GM21381 (cell line): ENCODE results near the gene ATG4B.

Source experiments
- ATAC-seq: cut with Tn5 transposase; IDR thresholded peaks from one replicate; pipeline ENCODE4 v1.9.1; 2021; ENCODE audit warnings: mild to moderate bottlenecking, moderate library complexity; ENCODE audit not compliant: unreplicated experiment

Gene ATG4B

DNA sequence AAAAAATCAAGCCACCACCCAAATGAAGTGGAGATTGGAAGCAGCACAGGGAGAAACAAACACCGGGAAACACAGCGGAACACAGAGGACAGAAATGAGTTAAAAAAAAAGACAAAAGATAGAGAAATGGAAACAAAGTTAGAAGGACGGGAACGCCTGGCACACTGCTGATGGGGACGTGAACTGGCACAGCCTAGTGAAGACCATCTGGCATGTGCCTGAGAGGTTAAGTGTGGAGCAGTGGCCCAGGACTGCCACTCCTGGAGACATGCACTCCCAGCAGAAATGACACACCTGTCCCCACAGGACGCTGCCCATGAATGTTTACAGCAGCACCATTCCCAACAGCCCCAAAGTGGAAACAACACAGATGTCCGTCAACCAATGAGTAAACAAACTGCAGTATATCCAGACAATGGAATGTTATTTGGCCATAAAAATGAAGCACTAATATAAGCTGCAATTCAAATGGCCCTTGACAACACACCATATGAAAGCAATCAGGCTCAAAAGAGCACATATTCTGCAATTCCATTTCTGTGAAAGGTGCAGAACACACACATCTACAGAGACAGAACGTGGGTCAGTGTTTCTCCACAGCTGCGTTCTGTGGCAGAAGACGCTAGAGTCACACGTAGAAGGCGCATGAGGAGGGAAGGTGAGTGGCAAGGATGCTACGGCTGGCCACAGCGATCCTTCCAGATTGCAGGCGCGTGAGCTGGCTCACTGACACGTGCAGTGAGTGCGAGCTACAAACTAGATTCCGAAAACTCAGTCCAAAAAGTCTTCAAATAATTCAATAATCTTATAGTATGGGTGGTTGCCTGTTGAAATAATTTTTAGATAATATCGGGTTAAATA lies 25.1 kb upstream of the ATG4B start:
- no peak for ATAC-seq

DNA sequence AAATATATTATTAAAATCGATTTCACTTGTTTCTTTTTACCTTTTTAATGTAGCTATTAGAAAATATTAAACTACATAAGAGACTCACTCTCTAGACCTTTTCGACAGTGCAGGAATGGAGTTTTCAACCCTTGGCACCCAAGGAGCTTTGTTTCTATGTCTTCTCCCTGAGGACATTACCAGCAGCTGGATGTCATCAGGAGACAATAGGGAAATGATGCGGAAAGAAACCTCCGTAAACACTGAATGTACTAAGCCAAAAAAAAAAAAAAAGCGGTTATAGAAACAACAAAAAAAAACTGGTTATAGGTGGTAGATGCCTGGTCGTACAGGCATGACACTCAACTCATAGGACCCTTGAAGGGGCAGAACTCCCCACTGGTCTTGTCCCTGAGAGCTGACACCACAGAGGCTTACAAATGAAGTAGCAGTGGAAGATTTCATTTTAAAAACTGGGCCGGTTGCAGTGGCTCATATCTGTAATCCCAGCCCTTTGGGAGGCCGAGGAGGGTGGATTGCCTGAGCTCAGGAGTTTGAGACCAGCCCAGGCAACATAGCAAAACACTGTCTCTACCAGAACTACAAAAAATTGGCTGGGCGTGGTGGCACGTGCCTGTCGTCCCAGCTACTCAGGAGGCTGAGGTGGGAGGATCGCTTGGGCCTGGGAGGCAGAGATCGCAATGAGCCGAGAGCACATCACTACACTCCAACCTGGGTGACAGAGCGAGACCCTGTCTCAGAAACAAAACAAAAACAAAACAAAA lies 24.3 kb upstream of the ATG4B start:
- no peak for ATAC-seq

DNA sequence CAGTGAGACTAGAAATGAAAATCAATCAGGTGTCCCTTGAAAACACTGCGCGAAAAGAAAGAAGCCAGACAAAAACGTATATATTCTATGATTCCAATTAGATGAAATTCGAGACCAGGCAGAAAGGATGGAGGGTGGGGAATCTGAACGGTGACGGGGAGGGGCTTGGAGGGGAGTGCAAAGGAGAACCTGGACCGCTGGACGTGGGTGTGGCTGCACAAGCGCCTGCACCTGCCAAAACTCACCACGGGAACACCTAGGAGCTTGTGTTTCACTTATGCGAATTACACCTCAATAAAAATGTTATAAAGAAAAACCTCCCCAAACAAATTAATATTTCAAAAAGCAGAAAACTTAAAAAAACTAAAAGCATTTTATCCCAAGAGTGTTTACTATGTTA lies 22.5 kb upstream of the ATG4B start:
- ATAC-seq: no peak

DNA sequence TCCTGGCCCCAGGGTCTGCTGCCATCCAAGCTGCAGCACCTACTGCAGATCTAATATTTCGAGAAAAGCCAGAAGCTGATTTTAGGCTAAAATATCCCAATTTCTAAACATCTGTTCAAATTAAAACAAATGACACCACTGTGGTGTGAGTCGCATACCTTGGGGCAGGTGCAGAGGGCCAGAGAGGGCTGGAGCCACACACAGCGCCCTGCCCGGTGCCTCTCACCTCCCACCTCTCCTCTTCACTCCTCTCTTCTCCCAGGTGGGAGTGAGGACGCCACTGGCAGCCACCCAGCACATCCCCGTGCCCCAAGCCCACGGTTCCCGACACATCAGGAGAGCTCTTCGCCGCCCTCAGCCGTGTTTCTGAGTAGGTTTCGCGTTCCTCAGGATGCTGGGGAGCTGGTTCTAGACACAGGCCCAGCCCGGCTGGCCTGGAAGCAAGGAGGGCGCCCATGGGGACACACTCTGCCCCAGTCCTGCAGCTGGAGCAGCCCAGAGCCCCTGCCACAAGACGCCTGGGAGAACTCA lies 21.9 kb upstream of the ATG4B start:
- ATAC-seq: no peak

DNA sequence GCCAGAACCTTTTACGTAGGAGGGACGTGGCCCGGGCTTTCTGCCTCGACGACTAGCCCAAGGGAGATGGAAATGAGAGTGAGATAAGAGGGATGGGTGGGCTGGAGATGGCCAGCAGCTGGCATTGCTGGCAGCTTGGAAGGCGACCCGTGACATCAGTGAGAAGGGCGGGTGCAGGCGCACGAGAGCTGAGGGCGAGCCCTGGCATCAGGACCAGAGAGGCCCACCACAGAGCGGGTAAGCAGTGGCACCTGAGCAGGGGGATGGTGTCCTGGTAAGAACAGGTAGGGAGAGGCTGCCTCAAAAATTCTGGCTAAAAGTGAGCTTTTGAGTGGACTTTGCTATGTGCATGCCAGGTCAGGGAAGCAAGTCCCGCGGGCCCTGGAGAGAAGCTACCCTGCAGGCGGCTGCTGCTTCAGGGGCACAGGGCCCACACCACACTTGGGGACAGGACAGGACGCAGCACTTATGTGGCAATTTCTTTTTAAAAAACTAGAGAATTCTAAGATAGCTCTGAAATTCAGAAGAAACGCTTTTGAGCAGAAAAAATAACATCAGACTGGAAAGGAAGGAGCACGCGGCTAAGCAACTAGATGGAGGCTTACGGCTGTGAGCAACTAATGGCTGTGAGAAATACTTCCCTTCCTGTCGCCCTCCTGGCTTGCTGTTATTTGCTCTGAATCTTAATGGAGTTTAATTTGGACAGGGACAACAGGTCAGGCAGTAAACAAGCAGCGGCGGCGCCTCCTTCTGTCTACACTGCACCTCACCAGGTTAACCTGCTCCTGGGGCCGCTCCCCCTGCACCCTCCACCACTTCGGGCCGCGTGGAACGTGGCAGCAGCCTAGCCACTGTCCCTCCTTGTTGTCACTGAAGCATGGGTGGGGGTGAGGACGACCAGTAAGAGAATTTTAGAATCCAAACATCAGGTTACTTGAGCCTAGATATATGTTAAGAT lies 21.0 kb upstream of the ATG4B start:
- ATAC-seq: no peak

DNA sequence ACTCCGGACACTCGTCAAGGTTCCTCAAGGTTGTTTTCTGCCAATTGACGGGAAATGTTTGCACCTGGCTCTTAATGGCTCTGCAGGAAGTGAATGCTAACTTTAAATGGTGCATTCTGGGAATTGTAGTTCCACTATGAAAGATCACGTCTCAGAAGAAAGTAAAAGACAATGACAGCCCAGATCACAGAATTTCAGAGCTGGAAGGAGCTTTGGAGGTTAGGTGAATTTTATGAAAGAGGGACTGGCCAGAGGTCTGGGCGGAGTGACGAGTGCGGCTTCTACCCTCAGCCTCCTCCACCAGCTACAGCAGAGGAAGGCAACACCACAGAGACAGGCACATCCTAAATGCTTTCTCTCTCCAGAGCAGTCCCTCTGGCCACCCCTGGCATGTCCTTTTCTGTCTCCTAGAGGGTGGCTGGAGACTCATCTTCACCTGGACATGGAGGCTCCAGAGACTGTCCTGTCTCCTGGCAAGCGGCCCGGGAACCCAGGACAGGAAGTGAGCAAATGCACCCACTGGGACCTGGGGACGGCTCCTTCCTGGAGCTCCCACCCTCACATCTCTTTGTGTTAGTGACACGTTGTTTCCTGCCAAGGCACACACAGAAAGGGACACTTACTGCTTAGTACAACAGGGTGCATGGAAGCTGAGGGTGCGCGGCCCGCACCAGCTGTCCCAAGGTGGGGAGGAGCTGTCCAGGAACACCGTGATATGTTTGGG lies 19.9 kb upstream of the ATG4B start:
- ATAC-seq: no peak

DNA sequence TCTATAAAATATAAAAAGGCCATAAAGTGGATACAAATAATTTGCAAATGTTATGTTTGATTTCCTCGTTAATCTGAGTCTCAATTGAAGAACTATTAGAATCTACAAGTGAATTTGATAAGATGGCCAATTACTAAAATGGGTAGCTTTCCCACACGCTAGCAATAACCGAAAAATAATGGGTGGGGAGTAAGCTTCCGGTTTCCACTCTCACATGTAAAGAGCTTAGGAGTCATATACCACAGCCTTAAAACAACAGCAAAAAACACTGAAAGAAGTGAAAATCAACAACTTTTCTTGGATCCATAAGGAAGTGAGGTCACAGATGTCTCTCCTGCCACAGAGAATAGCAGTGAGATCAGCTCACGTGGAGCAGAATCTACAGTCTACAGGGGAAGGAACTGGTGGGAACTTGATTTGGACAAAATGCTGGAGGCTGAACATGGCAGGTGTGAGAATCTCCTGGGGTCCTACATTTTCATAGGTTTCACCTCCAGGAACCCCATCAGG lies 19.1 kb upstream of the ATG4B start:
- ATAC-seq: no peak

DNA sequence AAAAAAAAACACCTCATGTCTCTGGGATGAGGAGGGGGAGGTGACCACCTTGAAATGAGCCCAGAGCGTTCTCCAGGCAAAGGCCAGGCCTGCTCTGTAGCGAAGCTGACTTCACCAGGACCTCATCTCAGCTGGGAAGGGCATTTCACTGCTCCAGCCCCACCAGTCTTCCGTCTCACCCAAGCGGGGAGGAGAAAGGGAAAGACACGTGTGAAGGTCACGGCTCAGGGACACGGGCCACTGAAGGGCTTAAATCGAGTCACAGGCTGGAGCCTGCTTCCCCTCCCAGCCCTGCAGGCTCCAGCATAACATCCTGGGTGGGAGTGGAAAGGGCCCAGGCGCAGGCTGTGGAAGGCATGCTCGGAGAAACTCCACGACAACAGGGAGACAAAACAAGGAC lies 18.7 kb upstream of the ATG4B start:
- ATAC-seq: no peak

DNA sequence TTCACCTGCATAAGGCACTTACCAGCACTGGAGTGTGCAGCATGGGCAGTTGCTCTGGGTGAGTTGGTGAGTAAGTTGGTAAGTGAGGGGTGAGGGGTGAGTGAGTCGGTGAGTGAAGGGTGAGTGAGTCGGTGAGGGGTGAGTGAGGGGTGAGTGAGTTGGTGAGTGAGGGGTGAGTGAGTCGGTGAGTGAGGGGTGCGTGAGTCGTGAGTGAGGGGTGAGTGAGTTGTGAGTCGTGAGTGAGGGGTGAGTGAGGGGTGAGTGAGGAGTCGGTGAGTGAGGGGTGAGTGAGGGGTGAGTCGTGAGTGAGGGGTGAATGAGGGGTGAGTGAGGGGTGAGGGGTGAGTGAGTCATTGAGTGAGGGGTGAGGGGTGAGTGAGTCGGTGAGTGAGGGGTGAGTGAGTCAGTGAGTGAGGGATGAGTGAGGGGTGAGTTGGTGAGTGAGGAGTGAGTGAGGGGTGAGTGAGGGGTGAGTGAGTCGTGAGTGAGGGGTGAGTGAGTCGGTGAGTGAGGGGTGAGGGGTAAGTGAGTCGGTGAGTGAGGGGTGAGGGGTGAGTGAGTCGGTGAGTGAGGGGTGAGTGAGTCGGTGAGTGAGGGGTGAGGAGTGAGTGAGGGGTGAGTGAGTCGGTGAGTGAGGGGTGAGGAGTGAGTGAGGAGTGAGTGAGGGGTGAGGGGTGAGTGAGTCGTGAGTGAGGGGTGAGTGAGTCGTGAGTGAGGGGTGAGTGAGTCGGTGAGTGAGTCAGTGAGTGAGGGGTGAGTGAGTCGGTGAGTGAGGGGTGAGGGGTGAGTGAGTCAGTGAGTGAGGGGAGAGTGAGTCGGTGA lies 17.7 kb upstream of the ATG4B start:
- ATAC-seq: no peak

DNA sequence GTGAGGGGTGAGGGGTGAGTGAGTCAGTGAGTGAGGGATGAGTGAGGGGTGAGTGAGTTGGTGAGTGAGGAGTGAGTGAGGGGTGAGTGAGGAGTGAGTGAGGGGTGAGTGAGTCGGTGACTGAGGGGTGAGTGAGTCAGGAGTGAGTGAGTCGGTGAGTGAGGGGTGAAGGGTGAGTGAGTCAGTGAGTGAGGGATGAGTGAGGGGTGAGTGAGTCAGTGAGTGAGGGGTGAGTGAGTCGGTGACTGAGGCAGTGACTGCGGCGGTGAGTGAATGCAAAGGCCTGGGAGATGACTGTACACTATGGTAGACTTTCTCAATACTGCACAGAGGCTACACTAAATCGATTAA lies 17.1 kb upstream of the ATG4B start:
- ATAC-seq: no peak

DNA sequence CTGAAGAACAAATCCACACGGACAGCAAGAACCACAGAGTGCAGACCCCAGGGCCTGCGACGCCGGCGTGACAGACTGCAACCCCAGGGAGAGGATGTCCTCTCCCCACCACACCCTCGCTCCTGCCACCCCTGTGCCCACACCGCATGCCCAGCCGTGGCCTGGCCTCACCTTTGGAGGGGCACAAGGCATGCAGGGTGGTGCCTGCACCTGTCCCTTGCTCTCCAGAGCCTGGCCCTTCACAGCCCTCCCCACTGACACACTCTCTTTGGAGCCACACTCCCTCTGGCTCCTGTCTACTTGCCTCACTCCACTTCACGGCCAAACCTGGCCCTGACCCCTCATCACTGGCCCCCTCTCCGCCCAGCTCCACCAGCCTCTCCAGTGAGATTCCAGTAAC lies 9.8 kb upstream of the ATG4B start:
- no peak for ATAC-seq

DNA sequence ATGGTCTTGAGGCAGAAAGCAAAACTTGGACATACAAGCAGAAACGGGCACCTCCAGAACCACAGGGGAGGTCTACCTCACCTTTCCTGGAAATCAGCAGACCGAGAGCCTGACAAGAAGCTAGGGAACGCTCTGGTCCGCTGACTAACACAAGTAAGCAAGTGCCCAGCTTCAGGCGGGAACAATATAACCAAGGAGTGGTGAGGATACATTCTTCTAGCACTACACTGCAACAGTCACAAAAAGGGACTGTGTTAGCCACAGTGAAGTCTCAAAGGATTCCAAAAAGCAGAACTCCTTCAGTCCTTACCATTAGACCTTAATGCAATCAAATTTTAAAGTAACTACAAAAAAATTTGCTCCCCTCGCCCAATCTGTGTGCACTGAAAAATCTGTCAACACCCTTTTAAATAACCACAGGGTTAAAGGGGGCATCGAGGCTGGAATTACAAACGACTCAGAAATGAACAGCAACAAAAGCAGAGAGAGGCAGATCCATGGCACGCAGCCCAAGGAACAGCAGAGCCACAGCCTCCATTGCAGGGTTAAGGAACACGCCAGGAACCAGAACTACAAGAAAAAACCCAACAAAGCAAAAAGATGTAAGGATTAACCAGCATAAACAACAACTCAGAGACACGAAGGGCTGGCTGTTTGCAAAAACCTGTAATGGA lies 7.6 kb upstream of the ATG4B start:
- ATAC-seq: no peak

DNA sequence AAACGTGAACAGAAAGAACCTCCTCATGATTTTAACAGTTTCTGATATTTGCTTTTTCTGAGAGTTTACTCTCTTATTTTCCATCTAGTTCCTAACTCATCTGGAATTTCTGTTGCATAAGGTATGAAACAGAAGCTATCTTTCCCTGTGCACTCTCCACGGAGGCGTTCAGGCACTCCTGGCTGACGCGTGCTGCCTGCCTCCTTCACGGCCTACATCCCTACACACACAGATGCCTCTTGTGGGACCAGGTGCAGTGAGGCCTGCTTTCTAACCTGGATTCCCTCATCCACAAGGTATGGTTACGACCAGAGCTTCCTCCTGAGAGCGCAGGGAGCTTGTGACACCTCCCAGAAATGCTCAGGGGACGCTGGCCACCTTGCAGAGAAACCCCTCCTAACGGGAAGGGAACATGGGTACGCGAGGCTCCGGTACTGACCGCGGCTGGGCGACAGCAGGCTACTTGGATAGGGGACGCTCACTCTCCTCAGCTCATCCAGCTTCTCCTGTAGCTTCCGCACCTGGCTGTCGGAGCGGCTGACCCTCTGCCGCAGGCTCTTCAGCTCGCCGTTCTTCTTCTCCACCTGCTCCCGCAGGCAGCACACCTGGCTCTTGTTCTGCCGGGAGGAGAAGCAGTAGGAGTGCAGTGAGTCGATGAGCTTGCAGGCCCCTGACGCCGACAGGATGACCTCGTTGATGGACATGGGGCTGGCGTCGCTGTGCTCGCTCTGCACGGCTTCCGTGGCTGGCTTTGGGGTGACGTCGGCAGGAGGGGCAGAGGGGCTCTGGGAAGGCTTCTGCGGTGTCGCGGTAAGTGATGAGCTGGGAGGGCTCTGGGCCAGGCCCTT lies 4.8 kb upstream of the ATG4B start:
- no peak for ATAC-seq

DNA sequence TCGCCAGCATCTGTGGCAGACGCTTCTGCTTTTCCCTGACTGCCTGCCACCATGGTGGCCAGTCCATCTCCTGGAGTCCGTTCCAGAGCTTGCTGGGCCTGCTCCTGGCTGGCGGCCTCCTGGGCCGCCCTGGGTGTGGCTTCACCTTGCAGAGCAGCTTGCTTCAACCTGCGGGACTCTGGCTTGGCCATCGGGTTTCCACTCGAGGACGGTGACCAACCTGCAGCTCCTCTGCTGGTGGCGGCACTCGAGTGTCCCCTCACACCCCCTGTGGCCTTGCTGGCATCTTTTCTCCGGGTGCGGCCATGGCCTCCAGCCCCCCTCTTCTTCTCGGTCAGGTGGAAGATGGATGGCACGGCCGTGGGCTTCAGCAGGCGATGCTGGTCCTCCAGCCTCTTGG lies 3.9 kb upstream of the ATG4B start:
- ATAC-seq: no peak

DNA sequence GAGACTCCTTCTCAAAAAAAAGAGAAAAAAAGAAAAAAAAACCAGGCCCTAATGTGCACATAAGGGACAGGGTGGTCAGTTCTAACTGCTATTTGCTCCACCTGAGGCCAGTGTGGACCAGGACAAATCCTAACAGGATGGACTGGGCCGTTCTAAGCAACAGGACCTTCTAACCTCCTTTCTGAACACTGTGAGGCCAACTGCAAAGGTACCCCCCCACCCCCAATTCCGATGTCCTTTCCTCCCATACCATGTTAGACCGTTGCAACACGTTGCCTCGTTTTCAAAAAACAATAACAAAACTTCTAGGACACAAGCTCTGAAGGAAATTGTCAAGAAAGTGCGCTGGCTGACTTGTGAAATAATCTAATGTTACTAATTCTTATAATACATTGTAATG lies 1.7 kb upstream of the ATG4B start:
- no peak for ATAC-seq

DNA sequence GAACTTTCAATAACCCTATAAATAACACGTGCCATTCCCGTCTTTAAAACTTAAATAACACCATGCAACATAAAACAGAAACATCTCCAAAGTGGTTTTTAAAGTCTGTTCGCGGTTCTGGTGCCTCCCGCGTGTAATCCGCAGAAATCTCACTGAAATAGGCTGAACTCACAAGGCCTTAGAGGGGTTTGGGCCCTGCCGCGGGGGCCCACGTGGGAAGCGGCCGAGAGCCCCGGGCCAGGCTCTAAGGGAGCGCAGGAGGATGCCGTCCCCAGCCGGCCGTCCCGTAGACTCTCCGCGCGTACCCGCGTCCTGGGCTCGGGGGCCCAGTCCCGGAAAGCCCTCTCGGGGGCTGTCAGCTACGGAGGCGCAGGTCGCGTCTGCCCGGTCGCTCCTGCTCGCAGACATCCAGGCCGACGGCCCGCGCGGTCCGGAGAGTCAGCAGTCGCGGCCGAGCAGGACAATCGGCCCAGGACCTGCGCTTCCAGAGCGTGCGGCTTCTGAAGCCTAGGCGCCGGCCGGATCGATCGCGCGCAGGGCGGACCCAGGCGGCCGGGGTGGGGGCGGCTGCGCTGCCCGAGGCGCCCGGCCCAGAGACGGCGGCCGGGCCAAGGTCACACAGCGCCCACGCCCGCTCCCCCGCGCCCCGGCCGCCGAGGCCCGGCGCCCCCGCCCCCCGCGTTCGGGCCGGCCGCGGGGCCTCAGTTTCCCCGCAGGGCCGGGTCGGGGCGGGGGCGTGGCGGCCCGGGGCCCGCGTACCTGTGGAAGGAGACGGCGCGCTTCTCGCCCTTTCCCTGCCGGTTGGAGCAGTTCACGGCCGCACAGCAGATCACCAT lies 1.1 kb upstream of the ATG4B start:
- ATAC-seq: peak; percentile 29
